ENCODE data around the gene DDT.
"Not testable (repeated sequence)": the region's sequence is repeated elsewhere in the genome, so short reads cannot be mapped to it uniquely, and the experiment has no call there.

DDT gene

DNA sequence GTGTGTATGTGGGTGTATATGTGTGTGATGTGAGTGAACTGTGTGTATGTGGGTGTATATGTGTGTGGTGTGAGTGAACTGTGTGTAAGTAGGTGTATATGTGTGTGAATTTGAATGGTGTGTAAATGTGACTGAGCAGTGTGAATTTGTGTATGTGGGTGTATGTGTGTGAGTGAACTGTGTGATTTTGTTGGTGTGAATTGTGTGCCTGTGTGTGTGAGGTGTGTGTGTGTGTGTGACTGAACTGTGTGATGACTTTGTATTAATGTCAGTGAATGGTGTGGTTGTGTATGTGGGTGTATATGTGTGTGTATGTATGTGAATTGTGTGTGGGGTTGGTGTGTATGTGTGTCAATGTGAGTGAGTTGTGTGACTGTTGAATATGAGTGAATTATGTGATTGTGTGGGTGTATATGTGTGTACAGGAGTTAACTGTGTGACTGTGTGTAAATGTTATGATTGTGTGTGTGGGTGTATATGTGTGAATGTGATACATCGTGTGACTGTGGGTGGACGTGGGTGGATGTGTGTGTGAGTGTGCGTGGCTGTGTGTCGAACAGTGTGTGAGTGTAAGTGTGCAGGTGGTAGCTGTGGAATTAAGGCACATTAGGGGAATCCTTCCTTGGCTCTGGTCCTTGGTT is 12.4 kb upstream of the DDT start:
- not testable (repeated sequence) for DNase-seq

DNA sequence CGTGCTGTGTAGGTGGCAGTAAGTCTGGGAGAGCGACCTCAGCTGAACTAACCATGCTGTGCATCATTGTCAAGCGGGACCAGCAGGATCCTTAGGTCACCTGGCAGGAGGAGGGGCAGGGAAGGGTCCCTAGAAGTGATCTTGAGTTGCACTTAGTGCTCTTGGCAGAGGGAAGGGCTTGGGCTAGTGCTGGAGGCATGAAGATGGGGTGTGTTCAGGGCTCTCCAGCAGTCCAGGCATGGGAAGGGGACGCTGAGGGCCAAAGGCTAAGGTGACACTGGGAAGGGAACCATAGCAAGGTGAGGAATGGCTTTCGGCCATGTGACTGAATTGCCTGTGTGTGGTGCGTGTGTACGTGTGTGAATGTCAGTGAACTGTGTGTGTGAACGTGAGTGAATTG is 11.8 kb upstream of the DDT start:
- not testable (repeated sequence) for DNase-seq

- peak; percentile 82 for DNase-seq
Observed at GRCh38 chr22:23984430-23984829, 10.2 kb upstream of the DDT start.

DNA sequence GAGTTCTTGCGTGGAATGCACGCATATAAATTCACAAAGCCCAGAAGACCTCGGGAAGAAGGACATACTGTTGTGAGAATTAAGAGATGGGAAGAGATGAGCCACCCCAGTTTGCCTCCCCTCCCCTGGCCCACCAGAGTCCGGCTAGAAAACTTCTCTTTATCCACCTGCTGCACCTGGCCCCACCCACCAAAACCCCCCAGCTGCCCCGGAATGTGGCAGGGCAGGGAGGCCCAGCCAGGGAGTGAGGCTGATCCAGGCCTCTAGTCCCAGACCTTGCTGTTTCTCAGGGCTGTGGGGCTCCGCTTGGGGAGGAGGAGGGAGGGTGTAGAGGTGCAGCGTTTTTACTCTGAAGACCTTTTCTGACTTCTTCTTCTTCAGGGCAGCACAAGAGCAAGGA is 6.3 kb upstream of the DDT start:
- not testable (repeated sequence) for DNase-seq

DNA sequence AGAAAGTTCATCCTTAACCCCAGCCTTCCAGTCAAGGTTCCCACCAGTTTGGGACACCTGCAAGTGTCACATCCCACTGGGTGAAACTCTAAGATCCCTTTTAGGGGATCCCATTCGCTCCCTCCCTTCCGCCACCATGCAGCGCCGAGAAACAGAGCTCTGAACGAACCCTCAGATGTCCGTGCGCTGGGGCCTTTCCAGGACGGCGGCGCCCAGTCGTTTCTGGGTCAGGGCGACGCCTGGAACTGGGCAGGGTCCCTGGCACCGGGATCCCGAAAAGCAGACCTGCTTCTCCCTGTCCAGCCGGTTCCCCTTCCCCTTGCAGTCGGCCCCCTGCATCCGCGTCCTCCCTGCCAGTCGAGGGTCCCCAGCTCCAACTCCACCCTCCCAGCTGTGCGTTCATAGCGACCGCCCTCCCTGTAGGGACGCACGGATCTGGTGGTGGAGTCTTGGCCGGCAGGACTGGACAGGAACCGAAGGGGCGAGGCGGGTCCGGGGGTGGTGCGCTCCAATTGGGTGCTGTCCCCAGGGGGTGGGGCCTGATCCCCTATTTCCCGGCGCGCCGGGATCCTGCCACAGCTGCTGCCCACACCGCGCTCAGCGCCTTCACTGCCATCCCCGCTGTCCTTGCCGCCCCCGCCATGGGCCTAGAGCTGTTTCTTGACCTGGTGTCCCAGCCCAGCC is 5.5 kb upstream of the DDT start, which contains the start of gene GSTT2:
TSS of gene GSTT2 (plus strand) at position 578 of the 684 bp plus-strand sequence.
- not testable (repeated sequence) for DNase-seq

GRCh38 chr22:23977304-23977703 is 3.1 kb upstream of the DDT start:
- DNase-seq = not testable (repeated sequence)

DNA sequence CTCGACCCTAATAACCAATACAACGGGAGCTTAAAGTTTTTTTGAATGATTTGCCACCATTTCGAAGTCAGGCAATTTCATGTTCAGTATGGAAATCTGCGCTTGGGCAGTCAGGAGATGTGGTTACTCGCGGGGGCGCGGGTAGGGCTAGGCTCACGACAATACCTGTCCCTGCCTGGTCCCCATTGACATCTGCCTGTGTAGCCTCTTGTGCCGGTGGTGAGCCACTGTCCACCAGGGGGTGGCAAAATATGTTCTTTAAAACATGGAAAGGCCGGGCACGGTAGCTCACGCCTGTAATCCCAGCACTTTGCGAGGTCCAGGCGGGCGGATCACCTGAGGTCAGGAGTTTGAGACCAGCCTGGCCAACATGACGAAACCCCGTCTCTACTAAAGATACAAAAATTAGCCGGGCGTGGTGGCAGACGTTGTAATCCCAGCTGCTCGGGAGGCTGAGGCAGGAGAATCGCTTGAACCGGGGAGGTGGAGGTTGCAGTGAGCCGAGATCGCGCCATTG is 653 bp upstream of the DDT start:
- DNase-seq = not testable (repeated sequence)

DNA sequence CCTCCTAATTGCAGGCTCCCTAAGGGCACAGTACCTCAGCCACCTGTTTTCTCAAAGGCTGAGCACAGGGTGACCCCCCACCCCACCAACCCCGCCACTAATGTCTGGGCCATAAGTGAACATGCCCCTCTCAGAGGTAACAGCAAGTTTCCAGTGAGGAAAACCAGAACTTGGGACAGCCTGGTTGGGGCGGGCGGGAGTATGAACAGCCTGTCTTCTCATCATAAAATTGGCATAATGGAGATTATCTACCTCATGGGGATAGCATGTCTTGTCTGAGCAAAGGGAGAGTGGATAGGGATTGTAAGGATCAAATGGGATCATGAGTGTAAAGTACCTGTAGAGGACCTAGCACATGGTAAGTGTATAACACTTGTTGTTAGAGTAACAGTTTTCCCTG is 2.3 kb downstream of the DDT start:
- DNase-seq = not testable (repeated sequence)

GRCh38 chr22:23970816-23971486 is 3.3 kb downstream of the DDT start:
- no peak for DNase-seq

DNA sequence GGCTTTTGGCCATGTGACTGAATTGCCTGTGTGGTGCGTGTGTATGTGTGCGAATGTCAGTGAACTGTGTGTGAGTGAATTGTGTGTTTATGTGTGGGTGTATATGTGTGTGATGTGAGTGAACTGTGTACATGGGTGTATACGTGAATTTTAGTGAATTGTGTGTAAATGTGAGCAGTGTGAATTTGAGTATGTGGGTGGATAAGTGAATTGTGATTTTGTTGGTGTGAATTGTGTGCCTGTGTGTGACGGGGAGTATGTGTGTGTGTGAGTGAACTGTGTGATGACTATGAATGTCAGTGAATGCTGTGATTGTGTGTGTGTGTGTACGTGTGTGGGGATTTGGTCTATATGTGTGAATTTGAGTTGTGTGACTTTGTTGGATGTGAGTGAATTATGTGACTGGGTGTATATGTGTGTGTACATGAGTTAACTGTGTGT is 4.0 kb downstream of the DDT start:
- no peak for DNase-seq

GRCh38 chr22:23969071-23969470 is 5.2 kb downstream of the DDT start:
- no peak for DNase-seq

DNA sequence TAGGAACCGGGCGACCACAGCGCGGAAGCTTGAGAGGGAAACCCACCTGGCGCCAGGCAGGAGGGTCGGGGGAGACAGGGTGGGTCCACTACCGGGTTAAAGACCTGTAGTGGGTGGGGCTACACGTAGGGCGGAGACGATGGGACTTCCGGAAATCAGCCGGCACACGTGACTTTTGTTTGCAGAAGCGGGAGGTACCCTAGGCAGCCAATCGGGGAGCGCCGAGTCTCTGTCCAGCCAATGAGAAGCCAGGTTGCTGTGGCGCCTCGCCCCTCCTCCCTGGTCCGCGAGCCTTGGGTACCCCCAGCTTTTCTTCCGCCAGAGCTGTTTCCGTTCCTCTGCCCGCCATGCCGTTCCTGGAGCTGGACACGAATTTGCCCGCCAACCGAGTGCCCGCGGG is 7.7 kb downstream of the DDT start, which contains the start of gene DDTL:
TSS of gene DDTL (plus strand) at position 321 of the 400 bp plus-strand sequence. CDS start at position 348, 27 bp downstream.
- DNase-seq = not testable (repeated sequence)

GRCh38 chr22:23966094-23966493 is 8.1 kb downstream of the DDT start:
- DNase-seq = not testable (repeated sequence)

- not testable (repeated sequence) for DNase-seq
Observed at GRCh38 chr22:23961084-23961771, 13.0 kb downstream of the DDT start, which contains the start of gene GSTT2B. Gene GSTT2B, minus strand, starts transcription at chr22:23961195. Its CDS starts 64 bp downstream, at chr22:23961131.

GRCh38 chr22:23956301-23956900 is 17.8 kb downstream of the DDT start:
- DNase-seq = peak; percentile 86

DNA sequence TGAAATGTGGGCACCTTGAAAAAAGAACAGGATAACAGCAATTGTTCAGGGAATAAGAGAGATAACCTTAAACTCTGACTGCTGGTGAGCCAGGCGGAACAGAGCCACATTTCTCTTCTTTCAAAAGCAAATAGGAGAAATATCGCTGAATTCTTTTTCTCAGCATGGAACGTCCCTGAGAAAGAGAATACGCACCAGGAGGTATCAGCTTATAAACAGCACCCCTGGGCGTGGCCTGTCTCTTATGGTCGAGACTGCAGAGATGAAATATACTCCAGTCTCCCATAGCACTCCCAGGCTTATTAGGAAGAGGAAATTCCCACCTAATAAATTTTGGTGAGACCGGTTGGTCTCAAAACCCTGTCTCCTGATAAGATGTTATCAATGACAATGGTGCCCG is 18.4 kb downstream of the DDT start:
- DNase-seq = not testable (repeated sequence)

- DNase-seq = not testable (repeated sequence)
Observed at GRCh38 chr22:23954991-23955305, 19.3 kb downstream of the DDT start.

DNA sequence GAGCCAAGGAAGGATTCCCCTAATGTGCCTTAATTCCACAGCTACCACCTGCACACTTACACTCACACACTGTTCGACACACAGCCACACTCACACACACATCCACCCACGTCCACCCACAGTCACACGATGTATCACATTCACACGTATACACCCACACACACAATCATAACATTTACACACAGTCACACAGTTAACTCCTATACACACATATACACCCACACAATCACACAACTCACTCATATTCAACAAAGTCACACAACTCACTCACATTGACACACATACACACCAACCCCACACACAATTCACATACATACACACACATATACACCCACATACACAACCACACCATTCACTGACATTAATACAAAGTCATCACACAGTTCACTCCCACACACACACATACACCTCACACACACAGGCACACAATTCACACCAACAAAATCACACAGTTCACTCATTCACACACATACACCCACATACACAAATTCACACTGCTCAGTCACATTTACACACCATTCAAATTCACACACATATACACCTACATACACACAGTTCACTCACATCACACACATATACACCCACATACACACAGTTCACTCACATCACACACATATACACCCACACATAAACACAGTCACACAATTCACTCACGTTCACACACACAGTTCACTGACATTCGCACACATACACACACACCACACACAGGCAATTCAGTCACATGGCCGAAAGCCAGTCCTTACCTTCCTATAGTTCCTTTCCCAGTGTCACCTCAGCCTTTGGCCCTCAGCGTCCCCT is 19.8 kb downstream of the DDT start:
- DNase-seq = not testable (repeated sequence)

GRCh38 chr22:23953485-23953884 is 20.8 kb downstream of the DDT start:
- DNase-seq = not testable (repeated sequence)

DNA sequence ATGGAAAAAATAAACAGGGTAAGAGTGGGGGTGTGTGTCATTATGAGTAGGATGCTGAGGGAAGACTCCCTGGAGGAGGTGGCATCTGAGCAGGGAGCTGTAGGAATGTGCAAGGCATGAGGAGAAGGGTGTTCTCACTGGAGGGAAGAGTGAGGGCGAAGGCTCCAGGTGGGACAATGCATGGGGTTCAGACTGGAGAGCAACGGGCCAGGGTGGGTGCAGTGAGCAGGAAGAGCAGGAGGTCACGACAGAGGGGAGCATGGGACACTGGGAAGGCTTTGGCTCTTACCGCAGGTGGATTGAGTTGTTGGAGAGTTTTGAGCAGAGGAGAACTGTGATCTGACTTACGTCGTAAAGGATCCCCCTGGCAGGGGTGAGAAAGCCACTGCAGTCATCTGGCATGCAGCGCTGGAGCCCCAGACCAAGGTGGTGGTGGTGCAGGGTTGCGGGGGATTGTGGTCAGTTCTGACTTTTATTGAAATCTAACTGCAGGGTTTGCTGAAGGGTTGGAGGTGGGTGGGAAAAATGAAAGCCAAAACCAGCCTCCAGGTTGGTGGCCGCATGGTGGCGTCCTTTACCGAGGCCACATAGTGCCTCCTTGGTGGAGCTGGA is 21.3 kb downstream of the DDT start:
- DNase-seq = not testable (repeated sequence)

- DNase-seq = not testable (repeated sequence)
Observed at GRCh38 chr22:23951383-23951782, 22.9 kb downstream of the DDT start.
